ENCODE data around the gene NTRK2. TPM values are rescaled to one million over a fixed set of nuclear protein-coding genes. Genes with fewer than 3 reads are reported as not detected.

NTRK2 gene
- total RNA-seq, 1 experiment from 2014 or later, result not detected

DNA sequence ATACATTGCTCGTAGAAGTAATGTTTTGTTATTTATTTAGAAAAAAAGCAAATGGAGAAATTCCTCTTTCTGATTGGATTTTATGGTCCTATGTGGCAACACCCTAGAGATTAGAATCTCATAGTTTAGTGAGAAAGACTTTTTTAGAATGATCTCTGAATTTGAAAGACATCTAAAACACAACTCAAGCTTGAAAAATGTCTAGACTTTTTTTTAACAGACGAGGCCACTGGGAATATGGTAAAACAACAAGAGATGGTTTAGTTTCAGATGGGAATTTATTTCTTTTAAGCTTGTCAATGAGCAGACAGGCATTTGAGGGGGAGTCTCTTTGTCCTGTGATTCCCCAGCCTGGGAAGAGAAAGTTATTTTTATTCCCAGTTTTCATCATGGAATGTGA is 122.1 kb downstream of the NTRK2 start:
- H3K9ac ChIP-seq (ENCODE audit: low read length), result no peak overlapping the region
- H3K4me2 ChIP-seq (ENCODE audit: low read length), result no peak overlapping the region
- no peak for ATAC-seq
- intact Hi-C loops (cut with micrococcal nuclease), result no loop called here
- H4K20me1 ChIP-seq (ENCODE audit: insufficient read depth), result no peaks in the 10 kb centered on the region
- CTCF ChIA-PET, result no interaction called here
- no TSS peak for BruUV-seq (replicated peaks)
- POLR2A ChIA-PET, result no interaction called here
- no peaks in the 10 kb centered on the region for H3K79me2 ChIP-seq (ENCODE audit: insufficient read depth, low read length)
- H3K36me3 ChIP-seq (ENCODE audit: control insufficient read depth in 1 of 2, insufficient read depth in 2 of 2, low read length in 2 of 2), result no peaks in the 10 kb centered on the region
- DNase-seq (ENCODE audit: low read depth, low spot score), result no peak
- no peak overlapping the region for H2AFZ ChIP-seq (ENCODE audit: low read depth, low read length, poor library complexity, severe bottlenecking)
- TF ChIP-seq FOSL1 (IDR thresholded peaks at IDR 0.05; ENCODE audit: low read depth), result no peak
- TF ChIP-seq ZFX (IDR thresholded peaks at IDR 0.05), result no peak
- TF ChIP-seq TCF7L2 (IDR thresholded peaks at IDR 0.05; ENCODE audit: borderline replicate concordance, extremely low read depth, insufficient read depth, insufficient read length), result no peak
- no peak for TF ChIP-seq ELF1 (IDR thresholded peaks at IDR 0.05; ENCODE audit: borderline replicate concordance, low read depth)
- TF ChIP-seq ZBTB33 (IDR thresholded peaks at IDR 0.05; ENCODE audit: extremely low read depth, insufficient replicate concordance, low read length), result no peak
- TF ChIP-seq SRF (IDR thresholded peaks at IDR 0.05; ENCODE audit: low read depth), result no peak
- TF ChIP-seq, protein P1, sequence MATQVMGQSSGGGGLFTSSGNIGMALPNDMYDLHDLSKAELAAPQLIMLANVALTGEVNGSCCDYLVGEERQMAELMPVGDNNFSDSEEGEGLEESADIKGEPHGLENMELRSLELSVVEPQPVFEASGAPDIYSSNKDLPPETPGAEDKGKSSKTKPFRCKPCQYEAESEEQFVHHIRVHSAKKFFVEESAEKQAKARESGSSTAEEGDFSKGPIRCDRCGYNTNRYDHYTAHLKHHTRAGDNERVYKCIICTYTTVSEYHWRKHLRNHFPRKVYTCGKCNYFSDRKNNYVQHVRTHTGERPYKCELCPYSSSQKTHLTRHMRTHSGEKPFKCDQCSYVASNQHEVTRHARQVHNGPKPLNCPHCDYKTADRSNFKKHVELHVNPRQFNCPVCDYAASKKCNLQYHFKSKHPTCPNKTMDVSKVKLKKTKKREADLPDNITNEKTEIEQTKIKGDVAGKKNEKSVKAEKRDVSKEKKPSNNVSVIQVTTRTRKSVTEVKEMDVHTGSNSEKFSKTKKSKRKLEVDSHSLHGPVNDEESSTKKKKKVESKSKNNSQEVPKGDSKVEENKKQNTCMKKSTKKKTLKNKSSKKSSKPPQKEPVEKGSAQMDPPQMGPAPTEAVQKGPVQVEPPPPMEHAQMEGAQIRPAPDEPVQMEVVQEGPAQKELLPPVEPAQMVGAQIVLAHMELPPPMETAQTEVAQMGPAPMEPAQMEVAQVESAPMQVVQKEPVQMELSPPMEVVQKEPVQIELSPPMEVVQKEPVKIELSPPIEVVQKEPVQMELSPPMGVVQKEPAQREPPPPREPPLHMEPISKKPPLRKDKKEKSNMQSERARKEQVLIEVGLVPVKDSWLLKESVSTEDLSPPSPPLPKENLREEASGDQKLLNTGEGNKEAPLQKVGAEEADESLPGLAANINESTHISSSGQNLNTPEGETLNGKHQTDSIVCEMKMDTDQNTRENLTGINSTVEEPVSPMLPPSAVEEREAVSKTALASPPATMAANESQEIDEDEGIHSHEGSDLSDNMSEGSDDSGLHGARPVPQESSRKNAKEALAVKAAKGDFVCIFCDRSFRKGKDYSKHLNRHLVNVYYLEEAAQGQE (IDR thresholded peaks at IDR 0.05; ENCODE audit: low read depth), result no peak
- TF ChIP-seq EZH2 (IDR thresholded peaks at IDR 0.05), result no peak
- TF ChIP-seq SIN3A (IDR thresholded peaks at IDR 0.05; ENCODE audit: low read depth), result no peak
- TF ChIP-seq, protein P2, sequence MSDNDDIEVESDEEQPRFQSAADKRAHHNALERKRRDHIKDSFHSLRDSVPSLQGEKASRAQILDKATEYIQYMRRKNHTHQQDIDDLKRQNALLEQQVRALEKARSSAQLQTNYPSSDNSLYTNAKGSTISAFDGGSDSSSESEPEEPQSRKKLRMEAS (IDR thresholded peaks at IDR 0.05), result no peak
- TF ChIP-seq, protein P3, sequence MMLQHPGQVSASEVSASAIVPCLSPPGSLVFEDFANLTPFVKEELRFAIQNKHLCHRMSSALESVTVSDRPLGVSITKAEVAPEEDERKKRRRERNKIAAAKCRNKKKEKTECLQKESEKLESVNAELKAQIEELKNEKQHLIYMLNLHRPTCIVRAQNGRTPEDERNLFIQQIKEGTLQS (IDR thresholded peaks at IDR 0.05), result no peak
- TF ChIP-seq, protein P4, sequence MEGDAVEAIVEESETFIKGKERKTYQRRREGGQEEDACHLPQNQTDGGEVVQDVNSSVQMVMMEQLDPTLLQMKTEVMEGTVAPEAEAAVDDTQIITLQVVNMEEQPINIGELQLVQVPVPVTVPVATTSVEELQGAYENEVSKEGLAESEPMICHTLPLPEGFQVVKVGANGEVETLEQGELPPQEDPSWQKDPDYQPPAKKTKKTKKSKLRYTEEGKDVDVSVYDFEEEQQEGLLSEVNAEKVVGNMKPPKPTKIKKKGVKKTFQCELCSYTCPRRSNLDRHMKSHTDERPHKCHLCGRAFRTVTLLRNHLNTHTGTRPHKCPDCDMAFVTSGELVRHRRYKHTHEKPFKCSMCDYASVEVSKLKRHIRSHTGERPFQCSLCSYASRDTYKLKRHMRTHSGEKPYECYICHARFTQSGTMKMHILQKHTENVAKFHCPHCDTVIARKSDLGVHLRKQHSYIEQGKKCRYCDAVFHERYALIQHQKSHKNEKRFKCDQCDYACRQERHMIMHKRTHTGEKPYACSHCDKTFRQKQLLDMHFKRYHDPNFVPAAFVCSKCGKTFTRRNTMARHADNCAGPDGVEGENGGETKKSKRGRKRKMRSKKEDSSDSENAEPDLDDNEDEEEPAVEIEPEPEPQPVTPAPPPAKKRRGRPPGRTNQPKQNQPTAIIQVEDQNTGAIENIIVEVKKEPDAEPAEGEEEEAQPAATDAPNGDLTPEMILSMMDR (IDR thresholded peaks at IDR 0.05 in 2 of 3, conservative IDR thresholded peaks at IDR 0.05 in 1 of 3; ENCODE audit: borderline replicate concordance in 1 of 3, insufficient read depth in 1 of 3, low read depth in 2 of 3, low read length in 2 of 3), result no peak
- TF ChIP-seq POLR2AphosphoS5 (IDR thresholded peaks at IDR 0.05; ENCODE audit: low read depth, low read length), result no peak
- TF ChIP-seq EZH2phosphoT487 (IDR thresholded peaks at IDR 0.05; ENCODE audit: borderline replicate concordance), result no peak
- TF ChIP-seq CBX3 (IDR thresholded peaks at IDR 0.05; ENCODE audit: low read depth), result no peak
- no peak for TF ChIP-seq POLR2A (IDR thresholded peaks at IDR 0.05; ENCODE audit: borderline replicate concordance, extremely low read depth, insufficient read depth, insufficient read length)
- H3K4me3 ChIP-seq (replicated peaks in 1 of 2; ENCODE audit: low read depth in 1 of 2, low read length in 2 of 2), result no peak overlapping the region
- H3K27me3 ChIP-seq (ENCODE audit: insufficient read depth, low read length), result peaks cover 20% of the 10 kb centered on the region
- H3K9me2 ChIP-seq (ENCODE audit: insufficient read depth), result no peaks in the 10 kb centered on the region
- RAD21 ChIA-PET (ENCODE audit: low non-redundant PET in 1 of 2, low total read pairs in 2 of 2, uncharacterized antibody in 2 of 2, unreplicated experiment in 2 of 2), result no interaction called here
- peaks cover 0 to 2% of the 10 kb centered on the region in 2 experiments; a peak in 1 of 4 replicates for H3K4me1 ChIP-seq (ENCODE audit: control insufficient read depth in 1 of 2, insufficient read depth in 2 of 2, low read length in 2 of 2)
- no peak overlapping the region for H3K27ac ChIP-seq (ENCODE audit: low read depth, low read length)
- H3K9me3 ChIP-seq (ENCODE audit: control insufficient read depth in 1 of 2, insufficient read depth in 1 of 2, low read depth in 1 of 2, low read length in 2 of 2), result no peaks in the 10 kb centered on the region

Measured in HCT116 (cell line).